K562 (cell line): Measurements from ENCODE around the gene C5orf47. TPM values are rescaled to one million over a fixed set of nuclear protein-coding genes. Genes with fewer than 3 reads are reported as not detected.

Experiments
- ATAC-seq: fragments of 200-7000 bp; cut with Tn5 transposase; 3 replicates; pipeline ENCODE4 v1.9.1; 2020; ENCODE audit warnings: moderate library complexity
- BruUV-seq: library from RNA; stranded (reverse); fragments of 400-500 nt; replicated peaks from 2 replicates; lab custom pipeline; 2021; lab: Mats Ljungman, UMichigan
- CTCF ChIA-PET: fragments of 300-600 bp; formaldehyde crosslinking; extraction: SDS; loops from one replicate; lab custom pipeline; 2021; ENCODE audit warnings: low intra/inter-chr PET ratio; lab: Yijun Ruan, JAX
- POLR2A ChIA-PET: fragments of 300-600, 350-650 bp; sonication (Branson Sonifier 250); formaldehyde crosslinking; extraction: SDS; loops from one replicate; lab custom pipeline; 2021; ENCODE audit warnings: antibody characterized with exemption, inconsistent platforms; lab: Yijun Ruan, JAX
- DNase-seq, 4 experiments: peaks; one replicate each; pipeline versions ENCODE4 v3.0.0 to v3.0.0-alpha.2; 2011 to 2018; ENCODE audit warnings: low spot score in 3 of 4, mixed read lengths in 3 of 4; ENCODE audit errors: extremely low read depth in 1 of 4
- FAIRE-seq: peaks from 2 replicates; lab custom pipeline; 2011; peaks lifted over from hg19 to GRCh38; lab: Jason Lieb, UNC
- H2AFZ ChIP-seq: 2 replicates; pipeline ENCODE4 v1.6.0; 2011; ENCODE audit warnings: low read depth, low read length, control low read depth, inconsistent platforms
- H3K27ac ChIP-seq: fragments of 200-600 bp; 3 replicates; pipeline ENCODE4 v1.8.0; 2011; ENCODE audit warnings: low read depth, mild to moderate bottlenecking, control low read depth, inconsistent platforms, low read length, moderate library complexity, mixed read lengths; ENCODE audit errors: extremely low read depth
- H3K27me3 ChIP-seq, 2 experiments: fragments of 300-600 bp in 1 of 2; 2 replicates in 1 of 2; 3 replicates in 1 of 2; pipeline versions ENCODE4 v1.6.0 to v1.8.0; 2011; ENCODE audit warnings: inconsistent platforms in 2 of 2, low read length in 2 of 2, mild to moderate bottlenecking in 1 of 2, mixed read lengths in 1 of 2, moderate library complexity in 1 of 2; ENCODE audit not compliant: control insufficient read depth in 2 of 2, insufficient read depth in 2 of 2
- H3K36me3 ChIP-seq: fragments of 300-600 bp; 3 replicates; pipeline ENCODE4 v1.8.0; 2011; ENCODE audit warnings: mild to moderate bottlenecking, low read length, inconsistent platforms; ENCODE audit not compliant: control insufficient read depth, insufficient read depth
- H3K4me1 ChIP-seq, 2 experiments: fragments of 200-600 bp in 1 of 2; replicated peaks in 1 of 2; 2 replicates in 1 of 2; 3 replicates in 1 of 2; pipeline versions ENCODE4 v1.5.1 to v1.8.0; 2011; ENCODE audit warnings: inconsistent platforms in 2 of 2, low read length in 2 of 2, mild to moderate bottlenecking in 1 of 2, mixed read lengths in 1 of 2, moderate library complexity in 1 of 2; ENCODE audit not compliant: control insufficient read depth in 2 of 2, insufficient read depth in 2 of 2
- H3K4me2 ChIP-seq: 2 replicates; pipeline ENCODE4 v1.6.1; 2011; ENCODE audit warnings: low read length, control low read depth, inconsistent platforms, mixed read lengths; ENCODE audit not compliant: insufficient read depth
- H3K4me3 ChIP-seq: fragments of 200-600 bp; sonication (generic), shearing (Covaris generic); 2 replicates; pipeline ENCODE4 v1.5.1; 2016; ENCODE audit warnings: control low read depth, inconsistent platforms
- H3K79me2 ChIP-seq: fragments of 200-600 bp; 3 replicates; pipeline ENCODE4 v1.8.0; 2011; ENCODE audit warnings: low read length, inconsistent platforms; ENCODE audit not compliant: control insufficient read depth, insufficient read depth
- H3K9ac ChIP-seq, 2 experiments: 2 replicates each; pipeline versions ENCODE4 v1.6.0 to v1.6.1; 2011; ENCODE audit warnings: low read depth in 2 of 2, low read length in 2 of 2, control low read depth in 1 of 2, inconsistent platforms in 1 of 2, mild to moderate bottlenecking in 1 of 2, mixed read lengths in 1 of 2; ENCODE audit not compliant: insufficient read depth in 1 of 2
- H3K9me1 ChIP-seq: one replicate; pipeline ENCODE4 v1.6.0; 2011; ENCODE audit warnings: inconsistent platforms, mild to moderate bottlenecking, low read length, moderate library complexity; ENCODE audit not compliant: control insufficient read depth, insufficient read depth
- H3K9me3 ChIP-seq: replicated peaks from 2 replicates; pipeline ENCODE4 v1.5.1; 2011; ENCODE audit warnings: low read depth, low read length, inconsistent platforms; ENCODE audit not compliant: control insufficient read depth, insufficient read depth
- H4K20me1 ChIP-seq: replicated peaks from 2 replicates; pipeline ENCODE4 v1.6.1; 2011; ENCODE audit warnings: low read length, inconsistent platforms, mixed read lengths; ENCODE audit not compliant: control insufficient read depth, insufficient read depth
- FOSL1 ChIP-seq: fragments of 200-800 bp; sonication (Bioruptor generic); conservative IDR thresholded peaks from 2 replicates; pipeline ENCODE4 v1.6.1; 2016; ENCODE audit warnings: missing genetic modification characterization, missing compliant biosample characterization
- JUND ChIP-seq, 2 experiments: IDR thresholded peaks; 2 replicates in 1 of 2; 3 replicates in 1 of 2; pipeline ENCODE4 v1.6.1; 2011; ENCODE audit warnings: borderline replicate concordance in 2 of 2, low read depth in 2 of 2, low read length in 2 of 2, improper control_type of control experiment in 1 of 2, missing biosample characterization in 1 of 2, missing genetic modification characterization in 1 of 2, missing genetic modification reagents in 1 of 2
- NR2C2 ChIP-seq, 2 experiments: fragments of 200-800 bp in 1 of 2; sonication (Bioruptor generic) in 1 of 2; sonication (generic) in 1 of 2; formaldehyde crosslinking in 1 of 2; IDR thresholded peaks; 2 replicates each; pipeline versions ENCODE4 v1.6.1 to v1.8.0; 2016 to 2022; ENCODE audit warnings: mild to moderate bottlenecking in 1 of 2, missing compliant biosample characterization in 1 of 2, missing genetic modification characterization in 1 of 2, missing genetic modification reagents in 1 of 2
- ZBTB1 ChIP-seq: sonication (generic); formaldehyde crosslinking; IDR thresholded peaks from 2 replicates; pipeline ENCODE4 v1.8.1; 2023; ENCODE audit warnings: missing genetic modification reagents, low read depth, mild to moderate bottlenecking, borderline replicate concordance
- WGBS: fragments of 100-300 bp; shearing (Covaris generic); methylation state at CpG from one replicate; pipeline ENCODE4 v1.1.6; 2016; ENCODE audit warnings: low coverage, mixed read lengths; ENCODE audit not compliant: insufficient coverage; ENCODE audit errors: missing lambda C conversion rate; 5-methylcytosine and 5-hydroxymethylcytosine counted together
- in situ Hi-C: fragments of 300-500 bp; cut with MboI; formaldehyde crosslinking; loops from 4 replicates; pipeline ENCODE4 v1.15.0; 2018; ENCODE audit warnings: inconsistent platforms, mixed read lengths
- intact Hi-C: fragments of 100-400 bp; cut with micrococcal nuclease; formaldehyde crosslinking; loops from 2 replicates; pipeline ENCODE4 v1.14.2; 2022
- polyA plus RNA-seq, 8 experiments: library from polyadenylated mRNA; depleted of rRNA in 4 of 8; stranded (reverse) in 5 of 8; unstranded in 3 of 8; fragments of >200 nt; fragmentation: Nextera tagmentation in 2 of 8; fragmentation: Illumina TruSeq in 1 of 8; extraction: Ambion mirVana in 2 of 8; extraction: Trizol in 1 of 8; gene quantifications; 2 replicates each; pipeline versions ENCODE4 v1.2.1 to v1.2.3, GENCODE V29; 2011 to 2014; ENCODE audit warnings: inconsistent platforms in 1 of 8, missing spikeins in 1 of 8
- total RNA-seq, 7 experiments: library from RNA; depleted of rRNA in 6 of 7; stranded (reverse); fragments of >200 nt in 6 of 7; fragmentation: Illumina TruSeq in 2 of 7; extraction: Trizol in 2 of 7; gene quantifications; 2 replicates each; pipeline versions ENCODE4 v1.2.1 to v1.2.3, GENCODE V29; 2011 to 2021; ENCODE audit warnings: low replicate concordance in 1 of 7
- TF ChIP-seq, protein P1 (sequence below): sonication (generic); IDR thresholded peaks from 2 replicates; pipeline ENCODE4 v1.6.1; 2016

C5orf47 gene
- total and polyA plus RNA-seq, 9 of the 15 experiments (the other 6 are each of a cell fraction or from before 2014, with no cell fraction given): 0.08 TPM; not detected in 8

DNA sequence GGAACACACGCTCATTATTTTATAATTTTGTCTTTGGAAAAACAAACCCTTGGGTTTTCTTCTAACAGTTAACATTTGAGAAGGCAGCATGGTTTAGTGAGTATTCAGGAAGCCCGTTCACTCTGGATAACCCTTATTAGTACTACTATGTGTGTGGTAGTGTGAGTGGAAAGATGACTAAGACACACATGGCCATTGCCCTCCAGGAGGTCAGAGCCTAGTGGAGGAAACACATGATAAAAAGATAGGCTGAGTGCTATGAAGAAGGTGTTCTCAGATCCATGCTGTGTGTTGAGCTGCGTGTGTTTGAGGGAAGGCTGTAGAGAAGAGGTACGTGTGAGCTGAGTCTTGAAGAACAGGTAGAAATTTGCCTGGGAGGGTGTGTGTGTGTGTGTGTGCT lies 8.4 kb downstream of the C5orf47 start:
- ChIA-PET POLR2A (no interaction called here), CTCF (no interaction called here)
- Histone ChIP-seq H4K20me1 (no peaks in the 10 kb centered on the region), H3K9ac (no peak overlapping the region), H3K9me3 (no peaks in the 10 kb centered on the region), H3K9me1 (no peaks in the 10 kb centered on the region), H3K4me3 (no peak overlapping the region), H3K27me3 (peaks cover 4 to 7% of the 10 kb centered on the region in 2 experiments; a peak in 3 of 5 replicates), H3K27ac (no peak overlapping the region), H2AFZ (no peak overlapping the region), H3K36me3 (no peaks in the 10 kb centered on the region), H3K79me2 (no peaks in the 10 kb centered on the region), H3K4me2 (no peak overlapping the region), H3K4me1 (no peaks in the 10 kb centered on the region; a peak in 1 of 5 replicates)
- in situ Hi-C loops (no loop called here), intact Hi-C loops (no loop called here)
- peak in 1 of 4 experiments; percentile 9 for DNase-seq
- TF ChIP-seq JUND (IDR thresholded peaks at IDR 0.05; ENCODE audit: borderline replicate concordance, low read depth, low read length): peak; percentile 5; the same call in 1 of the 2 replicates
- no peak; the same call in 2 of the 3 replicates for TF ChIP-seq JUND (tag; IDR thresholded peaks at IDR 0.05; ENCODE audit: borderline replicate concordance, low read depth, low read length)
- peak; percentile 86 for TF ChIP-seq FOSL1 (tag)
- no peak for TF ChIP-seq ZBTB1 (CRISPR knock-in tag)
- no peak for TF ChIP-seq NR2C2 (CRISPR knock-in tag; IDR thresholded peaks at IDR 0.05)
- peak; percentile 34; the same call in 1 of the 2 replicates for TF ChIP-seq NR2C2 (tag; IDR thresholded peaks at IDR 0.05)
- TF ChIP-seq, protein P1, sequence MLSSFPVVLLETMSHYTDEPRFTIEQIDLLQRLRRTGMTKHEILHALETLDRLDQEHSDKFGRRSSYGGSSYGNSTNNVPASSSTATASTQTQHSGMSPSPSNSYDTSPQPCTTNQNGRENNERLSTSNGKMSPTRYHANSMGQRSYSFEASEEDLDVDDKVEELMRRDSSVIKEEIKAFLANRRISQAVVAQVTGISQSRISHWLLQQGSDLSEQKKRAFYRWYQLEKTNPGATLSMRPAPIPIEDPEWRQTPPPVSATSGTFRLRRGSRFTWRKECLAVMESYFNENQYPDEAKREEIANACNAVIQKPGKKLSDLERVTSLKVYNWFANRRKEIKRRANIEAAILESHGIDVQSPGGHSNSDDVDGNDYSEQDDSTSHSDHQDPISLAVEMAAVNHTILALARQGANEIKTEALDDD: peak; percentile 26; the same call in 1 of the 2 replicates
- peak; percentile 11 for FAIRE-seq
- 0% methylated on average over 4 of the region's 4 CpGs for WGBS
- peak; percentile 37; the same call in 2 of the 3 replicates for ATAC-seq
- BruUV-seq: no TSS peak
